Nucleus accumbens (tissue), 56 donors: Measurements from ENCODE around the gene PSAPL1.
A peak's percentile ranks its signal among the peaks of the same experiment; 100 is the strongest.

Experiments
- DNase-seq, 56 donors: peaks; one replicate each; lab custom pipeline; 2025; lab: John Stamatoyannopoulos, UW

Gene PSAPL1

DNA sequence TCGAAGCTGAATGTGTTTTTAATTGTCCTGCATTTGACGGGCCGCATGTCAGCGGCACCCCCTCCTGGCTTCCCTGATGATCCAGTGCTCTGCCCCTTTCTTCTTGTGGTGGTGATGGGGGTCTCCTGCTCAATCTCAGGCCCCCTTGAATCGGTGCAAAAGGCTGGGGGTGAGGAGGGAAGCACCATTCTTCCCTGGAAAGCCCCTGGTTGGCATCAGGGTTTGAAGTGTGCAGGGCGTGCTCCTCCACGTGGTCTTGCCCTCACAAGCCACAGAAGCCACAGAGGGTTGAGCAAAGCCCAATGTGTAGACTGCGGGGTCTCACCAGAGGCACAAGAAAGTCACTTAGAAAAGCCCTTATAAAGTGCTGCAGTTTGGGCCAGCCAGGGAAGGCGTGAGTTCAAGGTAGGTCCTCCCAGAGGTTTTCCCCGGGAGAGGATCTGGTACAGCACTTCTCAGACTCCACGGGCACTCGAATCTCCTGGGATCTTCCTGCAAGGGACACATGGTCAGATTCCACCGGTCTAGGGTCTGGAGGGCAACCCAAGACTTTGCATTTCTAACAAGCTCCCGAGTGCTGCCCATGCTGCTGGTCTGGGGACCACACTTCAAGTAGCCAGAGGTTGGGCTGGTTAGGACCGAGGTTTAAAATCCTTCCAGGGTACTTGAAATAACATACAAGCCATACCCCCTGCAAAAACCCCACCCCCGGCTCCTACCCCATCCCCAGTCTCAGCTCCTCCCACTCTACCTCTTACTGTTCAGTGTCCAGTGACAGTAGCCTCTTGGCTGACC is 35.1 kb downstream of the PSAPL1 start:
- no peak for DNase-seq

- DNase-seq: no peak
Observed at GRCh38 chr4:7398788-7399439, 35.8 kb downstream of the PSAPL1 start.

DNA sequence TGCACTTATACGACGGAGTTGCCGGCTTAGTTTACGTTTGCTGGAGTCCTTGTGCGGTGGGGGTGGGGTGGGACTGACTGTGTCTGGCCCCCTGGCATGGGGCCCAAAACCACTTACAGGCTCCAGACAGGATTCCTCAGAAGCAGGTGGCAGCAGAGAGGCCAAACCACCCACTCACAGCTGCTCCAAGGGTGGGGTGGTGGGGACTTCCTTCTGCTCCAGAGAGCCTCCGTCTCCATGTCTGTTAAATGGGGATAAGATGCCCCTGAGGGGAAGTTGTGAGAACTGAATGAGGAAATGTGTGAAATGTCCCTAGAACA is 36.7 kb downstream of the PSAPL1 start:
- DNase-seq: peak in 1 of 56 donors; percentile 39

GRCh38 chr4:7397206-7398103 is 37.3 kb downstream of the PSAPL1 start:
- DNase-seq: no peak

DNA sequence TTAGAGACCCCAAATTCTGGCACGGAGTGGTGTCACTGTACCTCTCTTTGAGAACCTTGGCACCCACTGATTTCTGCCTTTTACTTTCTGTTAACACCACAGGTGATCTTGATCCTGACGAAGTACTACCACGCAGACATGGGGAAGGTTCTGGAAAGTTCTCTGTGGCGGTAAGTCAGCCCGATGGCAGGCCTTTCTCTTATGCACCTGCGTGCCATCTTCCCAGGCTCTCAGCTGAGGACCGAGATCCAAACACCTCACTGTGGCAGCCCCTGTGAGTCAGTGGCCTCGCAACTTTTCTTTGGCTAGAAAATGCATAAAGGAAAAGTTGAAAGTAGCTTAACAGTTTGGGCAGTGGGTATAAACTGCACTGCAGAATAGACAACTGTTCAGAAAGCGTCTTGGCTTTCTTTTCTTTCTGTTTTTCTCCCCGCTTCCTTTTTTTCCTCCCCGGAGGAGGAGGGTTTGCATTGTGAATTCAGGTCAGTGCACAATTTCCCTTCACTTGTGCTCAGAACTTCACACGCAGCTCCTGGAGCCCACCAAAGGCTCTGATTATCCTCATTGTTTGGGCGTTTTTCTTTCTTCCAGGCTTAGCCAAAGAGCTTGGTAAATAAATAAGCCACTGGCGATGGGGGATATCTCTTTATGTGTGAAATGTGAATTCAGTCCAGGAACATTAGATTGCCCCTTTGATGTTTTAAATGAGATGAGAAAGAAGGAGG is 38.4 kb downstream of the PSAPL1 start:
- no peak for DNase-seq

DNA sequence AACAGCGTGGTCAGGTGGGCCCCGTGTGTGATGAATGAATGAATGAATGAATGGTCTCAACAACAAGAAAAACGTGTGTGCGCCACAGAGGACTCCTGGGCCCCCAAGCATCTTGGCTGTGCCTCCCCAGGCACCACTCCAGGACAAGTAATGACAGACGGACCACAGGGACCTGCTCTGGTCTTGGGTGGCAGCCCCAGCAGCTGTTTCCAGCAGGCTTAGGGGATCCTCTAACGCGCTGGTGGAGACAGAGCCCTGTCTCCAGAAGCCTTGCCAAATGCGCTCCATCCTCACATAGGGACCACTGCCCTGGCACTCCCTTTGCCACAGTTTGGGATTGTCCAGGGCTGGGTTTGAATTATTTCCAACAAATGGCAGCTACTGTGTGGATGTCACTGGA is 39.1 kb downstream of the PSAPL1 start:
- DNase-seq: no peak

DNA sequence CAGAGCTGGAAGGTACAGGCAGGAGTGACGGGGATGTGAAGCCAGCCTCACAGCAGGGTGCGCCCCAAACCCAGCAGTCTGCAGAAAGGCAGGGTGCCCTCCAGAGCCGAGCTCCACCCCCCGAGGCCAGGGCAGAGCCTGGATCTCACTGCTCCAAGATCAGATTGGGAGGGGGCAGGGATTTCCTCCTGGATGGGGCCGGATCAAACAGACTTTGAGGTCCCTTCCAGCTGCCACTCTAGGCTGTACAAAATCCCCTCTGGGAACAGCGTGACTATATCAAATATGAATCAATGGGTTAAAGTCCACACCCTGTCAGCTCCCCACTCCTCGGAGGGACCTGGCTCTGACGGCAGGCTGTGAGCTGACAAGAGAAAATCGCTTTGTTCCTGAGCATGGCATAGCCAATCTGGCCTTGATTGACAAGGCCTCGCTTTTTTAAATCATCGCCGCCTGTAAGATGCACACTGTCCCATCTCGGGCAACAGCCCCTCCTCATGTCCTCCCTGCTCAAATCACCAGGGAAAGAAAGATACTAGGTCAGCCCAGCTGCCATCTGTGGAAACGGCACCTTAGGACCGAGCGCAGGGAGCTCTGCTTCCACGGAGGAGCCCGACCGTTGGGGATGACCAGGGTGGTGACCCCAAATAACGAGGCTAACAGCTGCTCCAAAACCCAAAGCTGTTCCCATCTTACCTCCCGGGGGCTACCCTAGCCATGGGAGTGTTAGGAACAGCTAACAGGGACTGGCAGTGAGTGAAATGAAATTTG is 39.9 kb downstream of the PSAPL1 start:
- no peak for DNase-seq

- DNase-seq: no peak
Observed at GRCh38 chr4:7393601-7394575, 40.8 kb downstream of the PSAPL1 start.

DNA sequence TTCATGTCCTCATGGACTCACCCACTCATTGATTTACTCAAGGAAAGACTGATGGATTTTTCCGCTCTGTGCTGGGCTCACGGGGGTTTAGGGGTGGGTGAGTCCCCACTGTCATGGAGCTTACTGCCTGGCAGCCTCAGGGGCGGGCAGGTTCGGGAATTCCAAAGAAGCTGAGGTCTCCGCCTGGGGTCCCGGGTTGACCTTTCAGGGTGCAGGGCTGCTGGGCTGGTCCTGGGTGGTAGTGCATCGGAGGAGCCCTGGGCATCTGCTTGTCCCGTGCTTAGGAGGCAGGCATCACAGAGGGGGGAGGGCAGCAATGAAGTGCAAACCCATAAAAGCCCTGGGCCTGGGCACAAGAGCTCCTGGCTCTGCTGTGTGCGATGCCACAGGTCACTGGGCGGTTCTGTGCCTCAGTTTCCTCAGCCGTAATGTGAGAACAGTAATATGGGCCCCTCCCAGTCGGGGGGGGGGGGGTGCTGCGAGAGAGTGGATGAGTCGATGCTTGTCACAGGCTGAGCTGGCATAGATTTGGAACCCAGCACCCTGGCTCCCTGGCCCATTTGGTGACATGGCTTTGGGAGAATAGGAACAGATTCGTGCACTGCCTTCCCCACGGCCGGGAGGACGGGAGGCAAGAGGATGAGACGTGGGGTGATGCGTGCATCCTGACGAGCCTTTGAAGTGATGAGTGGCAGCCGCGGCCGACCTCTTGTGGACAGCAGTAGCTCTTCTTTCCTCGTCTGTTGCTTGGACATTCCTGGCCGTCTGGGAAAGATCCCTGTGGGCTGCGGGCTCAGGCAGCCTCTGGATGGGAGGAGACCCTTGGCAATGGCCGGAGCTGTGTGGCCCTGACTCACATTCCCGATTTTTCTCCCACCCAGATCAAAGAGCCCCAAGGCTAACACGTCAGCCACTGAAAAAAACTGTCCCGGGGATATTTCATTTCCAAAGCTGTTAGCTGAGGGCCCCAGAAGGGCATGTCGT is 42.0 kb downstream of the PSAPL1 start:
- DNase-seq: peak in 8 of 56 donors; percentile 22 to 58 (median 43)

DNA sequence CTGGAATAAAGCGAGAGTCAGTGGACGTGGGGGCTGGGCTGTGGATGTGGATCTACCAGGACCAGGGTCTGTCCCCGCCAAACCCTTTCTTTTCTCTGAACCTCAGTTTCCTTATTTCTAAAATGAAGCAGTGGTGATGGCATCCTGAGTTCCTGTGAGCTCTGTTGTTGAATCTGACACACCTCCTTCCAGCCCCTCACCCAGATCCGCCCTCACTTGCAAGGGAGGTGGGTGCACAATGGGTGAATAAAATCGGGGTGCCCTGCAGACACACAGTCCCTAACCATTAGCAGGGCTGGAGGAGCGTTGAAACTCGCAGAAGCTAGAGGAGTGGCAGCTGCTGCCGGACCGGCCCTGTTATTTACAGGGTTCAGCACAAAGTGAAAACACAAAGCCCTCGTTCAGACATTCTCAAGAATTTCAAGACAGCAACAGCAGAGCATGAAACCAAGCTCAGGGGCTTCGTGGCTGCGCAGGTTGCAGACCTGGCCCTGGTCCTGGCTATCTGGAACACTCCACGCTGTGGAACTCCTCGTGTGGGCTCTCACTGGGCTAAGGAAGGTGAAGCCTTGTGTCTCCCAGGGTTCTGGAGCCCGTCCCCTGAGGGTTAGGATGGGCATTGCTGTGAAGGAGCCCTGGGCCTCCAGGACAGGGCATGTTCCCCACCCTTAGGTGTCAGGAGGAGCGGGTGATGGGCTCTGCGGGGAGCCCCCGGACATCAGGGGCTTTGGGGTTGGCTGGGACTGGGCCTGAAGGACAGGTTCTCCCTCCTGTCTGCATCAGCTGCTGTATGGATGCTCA is 42.9 kb downstream of the PSAPL1 start:
- DNase-seq: no peak

GRCh38 chr4:7390906-7391636 is 43.7 kb downstream of the PSAPL1 start:
- no peak for DNase-seq

DNA sequence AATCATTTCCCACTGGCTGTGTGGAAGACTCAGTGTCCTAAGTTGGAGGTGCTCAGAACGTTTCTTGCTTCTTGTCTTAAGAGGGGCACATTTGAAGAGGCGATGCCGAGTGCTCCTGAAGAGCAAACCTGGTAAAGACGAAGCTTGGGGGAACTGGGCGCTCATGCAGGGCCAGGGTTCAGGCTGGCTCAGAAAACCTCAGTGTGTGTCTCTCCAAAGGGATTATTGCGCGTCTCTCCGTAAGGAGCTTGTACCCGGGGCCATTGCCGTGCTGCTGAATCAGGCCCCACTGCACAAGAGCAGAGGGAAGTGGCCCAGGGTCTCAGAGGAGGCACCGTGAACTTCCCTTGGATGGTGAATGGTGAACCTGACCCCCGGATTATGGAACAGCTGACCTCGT is 44.4 kb downstream of the PSAPL1 start:
- DNase-seq: no peak

DNA sequence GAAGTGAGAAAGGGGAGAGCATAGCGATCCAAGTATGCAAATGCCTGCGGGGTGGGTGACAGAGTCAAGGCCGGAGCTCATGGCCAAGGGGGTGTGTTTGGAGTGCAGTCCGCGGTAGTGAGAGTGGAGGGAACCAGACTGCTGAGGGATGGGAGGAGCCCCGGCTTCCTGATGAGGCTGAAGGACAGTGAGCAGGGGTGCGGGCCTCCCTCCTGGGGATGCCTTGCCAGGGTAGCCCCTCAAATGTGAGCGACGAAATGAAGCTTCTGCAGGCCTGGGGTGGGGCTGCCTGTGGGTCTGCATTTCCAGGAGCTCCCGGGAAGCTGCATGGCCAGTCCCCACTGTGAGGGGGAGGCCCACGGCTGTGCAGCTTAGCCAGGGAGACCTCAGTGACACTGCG is 45.0 kb downstream of the PSAPL1 start:
- DNase-seq: no peak

- no peak for DNase-seq
Observed at GRCh38 chr4:7389101-7389701, 45.5 kb downstream of the PSAPL1 start.

DNA sequence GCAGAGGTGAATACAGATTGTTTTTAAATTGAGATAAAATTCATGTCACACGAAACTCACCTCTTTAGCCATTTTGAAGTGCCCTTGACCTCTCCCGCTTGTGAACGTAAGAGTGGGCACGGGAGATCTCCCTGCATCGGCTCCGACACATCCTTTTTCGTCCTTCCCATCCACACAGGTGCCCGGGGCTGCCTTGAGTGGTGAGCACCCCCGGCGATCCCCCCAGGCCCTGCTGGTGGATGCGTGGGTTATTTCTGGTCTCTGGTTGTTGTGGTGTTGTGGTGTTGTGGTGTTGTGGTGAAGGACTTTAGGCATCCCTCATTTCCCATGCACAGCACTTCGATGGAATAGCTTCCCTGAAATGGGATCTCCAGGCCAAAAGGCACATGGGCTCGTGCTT is 46.1 kb downstream of the PSAPL1 start:
- DNase-seq: no peak
